IMR-90 (cell line): Measurements from ENCODE around the gene C1GALT1. TPM values are rescaled to one million over a fixed set of nuclear protein-coding genes. Genes with fewer than 3 reads are reported as not detected.
A peak's percentile ranks its signal among the peaks of the same experiment; 100 is the strongest.

Experiments used
- ATAC-seq: fragments of 200-7000 bp; cut with Tn5 transposase; 2 replicates; pipeline ENCODE4 v1.9.1; 2020; ENCODE audit warnings: low read depth, mild to moderate bottlenecking, moderate library complexity
- BruUV-seq: library from RNA; stranded (reverse); fragments of 400-500 nt; replicated peaks from 2 replicates; lab custom pipeline; 2021; lab: Mats Ljungman, UMichigan
- CTCF ChIA-PET: fragments of 300-600 bp; formaldehyde crosslinking; extraction: SDS; loops from one replicate; lab custom pipeline; 2021; ENCODE audit warnings: antibody characterized with exemption; lab: Yijun Ruan, JAX
- POLR2A ChIA-PET: fragments of 300-600 bp; sonication (Branson Sonifier 250); formaldehyde crosslinking; loops from one replicate; lab custom pipeline; 2022; ENCODE audit warnings: antibody characterized with exemption; ENCODE audit not compliant: unreplicated experiment; lab: Charles Lee
- DNase-seq: peaks from one replicate; pipeline ENCODE4 v3.0.0; 2013
- H2AFZ ChIP-seq: replicated peaks from 2 replicates; pipeline ENCODE3; 2013; ENCODE audit warnings: low read length, mild to moderate bottlenecking; ENCODE audit not compliant: poor library complexity
- H2AK5ac ChIP-seq: 2 replicates; pipeline ENCODE4 v1.6.1; 2013; ENCODE audit warnings: low read depth, low read length, inconsistent platforms
- H2AK9ac ChIP-seq: replicated peaks from 2 replicates; pipeline ENCODE3; 2013; ENCODE audit warnings: mild to moderate bottlenecking, low read depth, low read length, moderate library complexity; ENCODE audit not compliant: poor library complexity
- H2BK120ac ChIP-seq: 2 replicates; pipeline ENCODE4 v1.6.1; 2013; ENCODE audit warnings: low read depth, low read length, inconsistent platforms
- H2BK15ac ChIP-seq: 3 replicates; pipeline ENCODE4 v1.6.1; 2013; ENCODE audit warnings: low read depth, low read length, inconsistent platforms
- H2BK20ac ChIP-seq: 2 replicates; pipeline ENCODE4 v1.6.1; 2013; ENCODE audit warnings: low read depth, mild to moderate bottlenecking, inconsistent platforms, low read length, moderate library complexity
- H2BK5ac ChIP-seq: 2 replicates; pipeline ENCODE4 v1.6.1; 2013; ENCODE audit warnings: mild to moderate bottlenecking, low read depth, low read length, inconsistent platforms; ENCODE audit not compliant: poor library complexity, severe bottlenecking
- H3K14ac ChIP-seq: replicated peaks from 2 replicates; pipeline ENCODE4 v1.6.1; 2013; ENCODE audit warnings: low read depth, low read length, inconsistent platforms
- H3K18ac ChIP-seq: 2 replicates; pipeline ENCODE4 v1.6.1; 2013; ENCODE audit warnings: low read depth, low read length, control low read depth
- H3K23ac ChIP-seq: 2 replicates; pipeline ENCODE4 v1.6.1; 2013; ENCODE audit warnings: low read depth, low read length, inconsistent platforms
- H3K27ac ChIP-seq: 2 replicates; pipeline ENCODE4 v1.5.1; 2013; ENCODE audit warnings: mild to moderate bottlenecking, control low read depth, low read length; ENCODE audit not compliant: insufficient read depth
- H3K27me3 ChIP-seq: 2 replicates; pipeline ENCODE4 v1.6.1; 2013; ENCODE audit warnings: low read length; ENCODE audit not compliant: control insufficient read depth, insufficient read depth
- H3K36me3 ChIP-seq: 2 replicates; pipeline ENCODE4 v1.6.1; 2013; ENCODE audit warnings: low read length, mixed read lengths; ENCODE audit not compliant: control insufficient read depth, insufficient read depth
- H3K4ac ChIP-seq: 2 replicates; pipeline ENCODE4 v1.6.1; 2013; ENCODE audit warnings: low read depth, low read length, inconsistent platforms
- H3K4me1 ChIP-seq: 2 replicates; pipeline ENCODE4 v1.6.1; 2013; ENCODE audit warnings: low read length, mixed read lengths; ENCODE audit not compliant: control insufficient read depth, insufficient read depth
- H3K4me2 ChIP-seq: 2 replicates; pipeline ENCODE4 v1.6.1; 2013; ENCODE audit warnings: low read depth, mild to moderate bottlenecking, control low read depth, low read length, moderate library complexity
- H3K4me3 ChIP-seq: 2 replicates; pipeline ENCODE4 v1.5.1; 2013; ENCODE audit warnings: low read depth, mild to moderate bottlenecking, control low read depth, low read length, moderate library complexity; ENCODE audit not compliant: insufficient read depth
- H3K56ac ChIP-seq: 2 replicates; pipeline ENCODE4 v1.6.1; 2013; ENCODE audit warnings: low read length, inconsistent platforms; ENCODE audit not compliant: insufficient read depth; ENCODE audit errors: extremely low read depth
- H3K79me1 ChIP-seq, 2 experiments: 2 replicates each; pipeline ENCODE4 v1.6.1; 2013; ENCODE audit warnings: low read length in 2 of 2, inconsistent platforms in 1 of 2, low read depth in 1 of 2
- H3K9ac ChIP-seq: 2 replicates; pipeline ENCODE4 v1.6.1; 2013; ENCODE audit warnings: low read depth, low read length, control low read depth
- H3K9me1 ChIP-seq: 2 replicates; pipeline ENCODE4 v1.6.1; 2013; ENCODE audit warnings: low read length, inconsistent platforms; ENCODE audit not compliant: insufficient read depth
- H3K9me3 ChIP-seq: 2 replicates; pipeline ENCODE4 v1.6.1; 2013; ENCODE audit warnings: low read length; ENCODE audit not compliant: control insufficient read depth, insufficient read depth
- H4K20me1 ChIP-seq: 2 replicates; pipeline ENCODE4 v1.6.1; 2013; ENCODE audit warnings: low read length, inconsistent platforms; ENCODE audit not compliant: insufficient read depth
- H4K5ac ChIP-seq: 2 replicates; pipeline ENCODE4 v1.6.1; 2013; ENCODE audit warnings: mild to moderate bottlenecking, low read depth, low read length, control low read depth
- H4K8ac ChIP-seq, 2 experiments: 2 replicates each; pipeline ENCODE4 v1.6.1; 2013; ENCODE audit warnings: low read depth in 2 of 2, low read length in 2 of 2, control low read depth in 1 of 2, inconsistent platforms in 1 of 2
- H4K91ac ChIP-seq: 2 replicates; pipeline ENCODE4 v1.6.1; 2013; ENCODE audit warnings: low read depth, low read length, inconsistent platforms; ENCODE audit not compliant: insufficient read depth
- CEBPB ChIP-seq: IDR thresholded peaks from 2 replicates; pipeline ENCODE4 v1.6.1; 2012; ENCODE audit warnings: low read depth, low read length, improper control_type of control experiment
- CHD1 ChIP-seq: IDR thresholded peaks from 2 replicates; pipeline ENCODE4 v1.6.1; 2012; ENCODE audit warnings: low read depth, low read length, improper control_type of control experiment
- CTCF ChIP-seq: conservative IDR thresholded peaks from 2 replicates; pipeline ENCODE4 v1.5.1; 2012; ENCODE audit warnings: mild to moderate bottlenecking, low read depth, low read length, improper control_type of control experiment
- ELK1 ChIP-seq: fragments of 150-350 bp; IDR thresholded peaks from 2 replicates; pipeline ENCODE4 v1.6.1; 2016; ENCODE audit warnings: low read depth, mild to moderate bottlenecking, low read length, moderate library complexity, borderline replicate concordance
- FOS ChIP-seq: fragments of 150-350 bp; IDR thresholded peaks from 2 replicates; pipeline ENCODE4 v1.6.1; 2016; ENCODE audit warnings: low read depth, low read length
- MAFK ChIP-seq: IDR thresholded peaks from 2 replicates; pipeline ENCODE4 v1.6.1; 2012; ENCODE audit warnings: low read depth, low read length, improper control_type of control experiment
- MAZ ChIP-seq: IDR thresholded peaks from 2 replicates; pipeline ENCODE4 v1.6.1; 2012; ENCODE audit warnings: low read depth, mild to moderate bottlenecking, low read length, improper control_type of control experiment, moderate library complexity, borderline replicate concordance
- MXI1 ChIP-seq: IDR thresholded peaks from 2 replicates; pipeline ENCODE4 v1.6.1; 2012; ENCODE audit warnings: low read depth, mild to moderate bottlenecking, low read length, moderate library complexity, borderline replicate concordance
- NFE2L2 ChIP-seq: fragments of 150-350 bp; IDR thresholded peaks from 2 replicates; pipeline ENCODE4 v1.6.1; 2016; ENCODE audit warnings: low read depth, mild to moderate bottlenecking, low read length
- POLR2A ChIP-seq: IDR thresholded peaks from 2 replicates; pipeline ENCODE4 v1.6.1; 2012; ENCODE audit warnings: mild to moderate bottlenecking, low read depth, low read length
- RAD21 ChIP-seq: IDR thresholded peaks from 2 replicates; pipeline ENCODE4 v1.6.1; 2012; ENCODE audit warnings: low read length, improper control_type of control experiment
- RCOR1 ChIP-seq: IDR thresholded peaks from 2 replicates; pipeline ENCODE4 v1.6.1; 2012; ENCODE audit warnings: mild to moderate bottlenecking, low read length, improper control_type of control experiment; ENCODE audit not compliant: insufficient replicate concordance
- RFX5 ChIP-seq: IDR thresholded peaks from 2 replicates; pipeline ENCODE4 v1.8.0; 2012; ENCODE audit warnings: low read depth, mild to moderate bottlenecking, low read length, moderate library complexity
- SMC3 ChIP-seq: fragments of 150-350 bp; IDR thresholded peaks from 2 replicates; pipeline ENCODE4 v1.6.1; 2016; ENCODE audit warnings: low read depth, mild to moderate bottlenecking, antibody characterized with exemption, low read length, moderate library complexity
- USF2 ChIP-seq: fragments of 150-350 bp; IDR thresholded peaks from 2 replicates; pipeline ENCODE4 v1.6.1; 2017; ENCODE audit warnings: mild to moderate bottlenecking, antibody characterized with exemption, low read length, low read depth
- WGBS, 2 experiments: methylation state at CpG; one replicate each; pipeline versions ENCODE4 v1.1.5 to v1.1.7; 2013; ENCODE audit warnings: missing lambda C conversion rate in 2 of 2; ENCODE audit not compliant: insufficient read length in 1 of 2; ENCODE audit errors: extremely low coverage in 2 of 2; 5-methylcytosine and 5-hydroxymethylcytosine counted together
- dilution Hi-C: fragments of 300-500 bp; cut with HindIII; formaldehyde crosslinking; loops from one replicate; pipeline ENCODE4 v1.14.3; 2018; ENCODE audit warnings: low sequenced_read_pairs; ENCODE audit not compliant: unreplicated experiment
- in situ Hi-C: fragments of 300-500 bp; cut with MboI; formaldehyde crosslinking; loops from 3 replicates; pipeline ENCODE4 v1.14.3; 2019; ENCODE audit warnings: low sequenced_read_pairs, inconsistent platforms, mixed read lengths
- intact Hi-C: fragments of 100-400 bp; cut with micrococcal nuclease; formaldehyde crosslinking; loops from 2 replicates; pipeline ENCODE4 v1.10.0; 2022
- polyA plus RNA-seq, 3 experiments: library from polyadenylated mRNA; depleted of rRNA; stranded (reverse); fragments of >200 nt; gene quantifications; 2 replicates each; pipeline ENCODE4 v1.2.3, GENCODE V29; 2012; ENCODE audit warnings: low replicate concordance in 1 of 3
- total RNA-seq: library from RNA; depleted of rRNA; stranded (reverse); fragments of >200 nt; gene quantifications from 2 replicates; pipeline ENCODE4 v1.2.3, GENCODE V29; 2012

C1GALT1 gene
- total and polyA plus RNA-seq, 2 of the 4 experiments (the other 2 are of a cell fraction): 11.6 to 12.2 TPM

- dilution Hi-C loops: no loop called here
- ATAC-seq (no peak), DNase-seq (no peak)
- ChIA-PET CTCF (no interaction called here), POLR2A (no interaction called here)
- H4K8ac ChIP-seq: no peak overlapping the region
- peak overlapping the region; percentile 45; the same call in 1 of the 2 replicates for H3K4me2 ChIP-seq
- H3K18ac ChIP-seq: no peak overlapping the region
- H3K9me3 ChIP-seq: no peaks in the 10 kb centered on the region
- no peak overlapping the region for H4K91ac ChIP-seq
- no peak overlapping the region for H2AK9ac ChIP-seq
- no peak overlapping the region for H3K23ac ChIP-seq
- H2BK15ac ChIP-seq: no peak overlapping the region
- H3K4ac ChIP-seq: no peak overlapping the region
- no peaks in the 10 kb centered on the region for H3K4me1 ChIP-seq
- no peaks in the 10 kb centered on the region for H3K36me3 ChIP-seq
- no peaks in the 10 kb centered on the region for H3K27me3 ChIP-seq
- H4K20me1 ChIP-seq: no peaks in the 10 kb centered on the region
- no TSS peak for BruUV-seq
- H3K4me3 ChIP-seq: no peak overlapping the region
- WGBS, 2 experiments: no CpG with 5 or more reads among the region's 6 CpGs
- H3K9ac ChIP-seq: no peak overlapping the region
- H3K56ac ChIP-seq: no peak overlapping the region
- H4K5ac ChIP-seq: no peak overlapping the region
- intact Hi-C loops: no loop called here
- no peak overlapping the region for H2AFZ ChIP-seq
- H2AK5ac ChIP-seq: no peak overlapping the region
- H2BK20ac ChIP-seq: no peak overlapping the region
- no peak overlapping the region for H2BK120ac ChIP-seq
- H3K27ac ChIP-seq: no peak overlapping the region
- H3K79me1 ChIP-seq: no peaks in the 10 kb centered on the region
- no peak overlapping the region for H3K14ac ChIP-seq
- no peak overlapping the region for H2BK5ac ChIP-seq
- H3K9me1 ChIP-seq: no peaks in the 10 kb centered on the region
- in situ Hi-C loops: no loop called here
- no peak for TF ChIP-seq CHD1
- TF ChIP-seq SMC3: no peak
- TF ChIP-seq MAFK: no peak
- TF ChIP-seq POLR2A: no peak
- no peak for TF ChIP-seq RFX5
- TF ChIP-seq NFE2L2: no peak
- no peak for TF ChIP-seq MXI1
- no peak for TF ChIP-seq CTCF
- no peak for TF ChIP-seq RCOR1
- no peak for TF ChIP-seq ELK1
- TF ChIP-seq MAZ: no peak
- no peak for TF ChIP-seq FOS
- TF ChIP-seq USF2: no peak
- TF ChIP-seq RAD21: no peak
- no peak for TF ChIP-seq CEBPB
Observed at GRCh38 chr7:7136466-7137381, 45.6 kb upstream of the C1GALT1 start.
